Measurements from ENCODE around the gene KDM4B. TPM values are rescaled to one million over a fixed set of nuclear protein-coding genes. Genes with fewer than 3 reads are reported as not detected.

The KDM4B gene
- total and polyA plus RNA-seq, 7 donors: 9.3 to 45.9 (median 29.5) TPM

GRCh38 chr19:5099701-5100221, 130.8 kb downstream of the KDM4B start:
- intact Hi-C loops (cut with DNase I): no loop called here
- 98 to 99% (median 99%) methylated on average over 5 of the region's 5 CpGs for WGBS, 3 donors
- ATAC-seq: no peak

GRCh38 chr19:5101871-5102270, 133.0 kb downstream of the KDM4B start:
- H3K36me3 ChIP-seq (ENCODE audit: insufficient read depth in 1 of 2, low read depth in 1 of 2): peaks cover 0 to 14% of the 10 kb centered on the region in 2 donors
- H3K27ac ChIP-seq: no peak overlapping the region
- WGBS, 3 donors: 96 to 98% (median 98%) methylated on average over 14 to 18 of the region's 18 CpGs
- H3K27me3 ChIP-seq (ENCODE audit: insufficient read depth in 3 of 3, low read length in 2 of 3): no peaks in the 10 kb centered on the region
- intact Hi-C loops (cut with DNase I): no loop called here
- H3K4me3 ChIP-seq: no peak overlapping the region
- DNase-seq: no peak
- ATAC-seq: no peak
- peaks cover 14% of the 10 kb centered on the region for H3K9me3 ChIP-seq
- peaks cover 31% of the 10 kb centered on the region for H3K4me1 ChIP-seq
- no peak for TF ChIP-seq CTCF (IDR thresholded peaks at IDR 0.05)

More at GRCh38 chr19:5099701-5100221, 130.8 kb downstream of the KDM4B start:
- TF ChIP-seq CTCF (IDR thresholded peaks at IDR 0.05): no peak
- H3K4me1 ChIP-seq: peaks cover 25% of the 10 kb centered on the region
- H3K9me3 ChIP-seq: peaks cover 14% of the 10 kb centered on the region
- peaks cover 0 to 7% of the 10 kb centered on the region in 2 donors for H3K36me3 ChIP-seq (ENCODE audit: insufficient read depth in 1 of 2, low read depth in 1 of 2)
- no peak overlapping the region for H3K4me3 ChIP-seq
- no peaks in the 10 kb centered on the region for H3K27me3 ChIP-seq (ENCODE audit: insufficient read depth in 3 of 3, low read length in 2 of 3)
- H3K27ac ChIP-seq: no peak overlapping the region
- no peak for DNase-seq

- Histone ChIP-seq H3K36me3 (ENCODE audit: insufficient read depth in 1 of 2, low read depth in 1 of 2) (peaks cover 0 to 17% of the 10 kb centered on the region in 2 donors), H3K4me3 (no peak overlapping the region), H3K9me3 (peaks cover 14% of the 10 kb centered on the region), H3K27ac (peak overlapping the region; percentile 90), H3K4me1 (peaks cover 31% of the 10 kb centered on the region), H3K27me3 (ENCODE audit: insufficient read depth in 3 of 3, low read length in 2 of 3) (no peaks in the 10 kb centered on the region)
- no peak for TF ChIP-seq CTCF (IDR thresholded peaks at IDR 0.05)
- 87 to 91% (median 88%) methylated on average over 17 to 21 of the region's 21 CpGs for WGBS, 3 donors
- no peak for ATAC-seq
- intact Hi-C loops (cut with DNase I): no loop called here
- DNase-seq: no peak
These were observed 133.6 kb downstream of the KDM4B start for GRCh38 chr19:5102520-5102919.

GRCh38 chr19:5103061-5103701, 134.3 kb downstream of the KDM4B start:
- peak; percentile 73 to 90 for DNase-seq
- H3K4me3 ChIP-seq: peak overlapping the region; percentile 21
- H3K4me1 ChIP-seq: peaks cover 31% of the 10 kb centered on the region
- no peaks in the 10 kb centered on the region for H3K27me3 ChIP-seq (ENCODE audit: insufficient read depth in 3 of 3, low read length in 2 of 3)
- peak overlapping the region; percentile 90 for H3K27ac ChIP-seq
- TF ChIP-seq CTCF (IDR thresholded peaks at IDR 0.05): no peak
- WGBS, 3 donors: 22 to 35% (median 26%) methylated on average over 28 to 29 of the region's 29 CpGs
- intact Hi-C loops (cut with DNase I): no loop called here
- ATAC-seq: peak; percentile 86 to 94 (median 88)
- H3K9me3 ChIP-seq: peaks cover 14% of the 10 kb centered on the region
- H3K36me3 ChIP-seq (ENCODE audit: insufficient read depth in 1 of 2, low read depth in 1 of 2): peaks cover 0 to 17% of the 10 kb centered on the region in 2 donors

Data from psoas muscle (tissue), 8 donors.